A549 treated with AZD9567 at 1 μM for 4 hours (cell line): ENCODE results near the gene ZC3H18. TPM values are rescaled to one million over a fixed set of nuclear protein-coding genes. Genes with fewer than 3 reads are reported as not detected.

Source experiments
- total RNA-seq: library from RNA; stranded (reverse); fragments of 200-300 nt; extraction: Qiagen RNA extraction; gene quantifications from 5 replicates; pipeline ENCODE4 v1.2.3, GENCODE V29; 2022; ENCODE audit not compliant: insufficient read depth

Gene ZC3H18
- total RNA-seq, result 48.4 to 53.9 TPM (median 50.4 TPM) in 5 replicates

GRCh38 chr16:88569985-88570690 lies at the start of gene ZC3H18:
Gene ZC3H18, plus strand, starts transcription at chr16:88570403. Its CDS starts 6,721 bp downstream, at chr16:88577124.

GRCh38 chr16:88638323-88639230 lies 68.4 kb downstream of the ZC3H18 start, which contains the start of gene IL17C:
Gene IL17C, plus strand, starts transcription at chr16:88638572. Its CDS starts 70 bp downstream, at chr16:88638642.

GRCh38 chr16:88650749-88651275 lies 80.6 kb downstream of the ZC3H18 start, which contains the start of gene CYBA:
Gene CYBA, minus strand, starts transcription at chr16:88651053. Its CDS starts 40 bp downstream, at chr16:88651013.

GRCh38 chr16:88662843-88663606 lies 92.8 kb downstream of the ZC3H18 start, which contains the start of gene MVD:
Gene MVD, minus strand, starts transcription at chr16:88663091. Its CDS starts 11 bp downstream, at chr16:88663080.

Other genes starting within 250 kb of the ZC3H18 start
- gene ZNF469, start 187.4 kb upstream of the ZC3H18 start, total RNA-seq, result 6.7 to 10.5 TPM (median 8.9 TPM) in 5 replicates
- 3.4 to 7.8 TPM (median 6.9 TPM) in 5 replicates for gene ZFPM1, start 117.1 kb upstream of the ZC3H18 start, total RNA-seq
- gene IL17C, start 68.2 kb downstream of the ZC3H18 start, total RNA-seq, result not detected in 5 replicates
- gene CYBA, start 80.7 kb downstream of the ZC3H18 start, total RNA-seq, result 279 to 313 TPM (median 293 TPM) in 5 replicates
- gene MVD, start 92.7 kb downstream of the ZC3H18 start, total RNA-seq, result 17.0 to 26.1 TPM (median 25.4 TPM) in 5 replicates
- gene SNAI3, start 116.1 kb downstream of the ZC3H18 start, total RNA-seq, result 0.08 to 0.21 TPM (median 0.17 TPM) in 4 of 5 replicates, not detected in the other
- gene RNF166, start 136.0 kb downstream of the ZC3H18 start, total RNA-seq, result 12.2 to 22.0 TPM (median 20.8 TPM) in 5 replicates
- 22.4 to 38.0 TPM (median 35.2 TPM) in 5 replicates for gene CTU2, start 136.1 kb downstream of the ZC3H18 start, total RNA-seq
- 132 to 160 TPM (median 150 TPM) in 5 replicates for gene PIEZO1, start 214.8 kb downstream of the ZC3H18 start, total RNA-seq
- gene CDT1, start 233.4 kb downstream of the ZC3H18 start, total RNA-seq, result 16.9 to 35.3 TPM (median 33.5 TPM) in 5 replicates
- 276 to 422 TPM (median 404 TPM) in 5 replicates for gene APRT, start 241.5 kb downstream of the ZC3H18 start, total RNA-seq